Skeletal muscle cell (primary cell): ENCODE measurements around the gene OSBPL5.
"Not testable (repeated sequence)": the region's sequence is repeated elsewhere in the genome, so short reads cannot be mapped to it uniquely, and the experiment has no call there.

Experiments
- DNase-seq: peaks from one replicate; pipeline ENCODE4 v3.0.0-alpha.2; 2010; ENCODE audit warnings: low read depth
- H3K4me3 ChIP-seq: 2 replicates; pipeline ENCODE4 v1.5.1; 2011; ENCODE audit warnings: low read depth, mild to moderate bottlenecking, control low read depth, low read length, moderate library complexity

Gene OSBPL5

DNA sequence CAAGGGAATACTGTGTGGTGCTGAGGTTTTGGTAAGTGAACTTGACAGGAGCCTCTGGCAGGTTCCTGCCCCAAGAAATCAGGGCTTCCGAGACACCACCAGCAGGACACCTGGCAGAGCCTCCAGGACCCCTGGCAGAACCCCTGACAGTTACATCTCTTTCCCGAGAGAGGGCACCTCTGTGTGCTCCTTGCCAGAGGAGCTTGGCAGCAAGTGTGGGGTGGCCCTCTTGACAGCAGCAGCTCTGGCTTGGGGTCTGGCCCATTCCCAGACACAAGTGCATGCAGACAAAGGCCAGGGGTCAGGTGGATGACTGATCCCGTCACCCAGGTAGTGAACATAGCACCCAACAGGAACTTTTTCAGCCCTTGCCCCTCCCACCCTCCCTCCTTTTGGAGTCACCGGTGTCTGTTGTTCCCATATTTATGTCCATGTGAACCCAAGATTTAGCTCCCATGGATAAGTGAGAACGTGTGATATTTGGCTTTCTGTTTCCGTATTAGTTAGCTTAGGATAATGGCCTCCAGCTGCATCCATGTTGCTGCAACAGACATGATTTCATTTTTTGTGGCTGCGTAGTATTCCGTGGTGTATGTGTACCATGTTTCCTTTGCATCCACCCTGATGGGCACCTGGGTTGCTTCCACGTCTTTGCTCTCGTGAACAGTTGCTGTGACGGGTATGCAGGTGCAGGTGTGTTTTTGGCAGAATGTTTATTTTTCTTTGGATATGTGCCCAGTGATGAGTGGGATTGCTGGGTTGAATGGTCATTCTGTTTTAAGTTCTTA is 21.2 kb upstream of the OSBPL5 start:
- no peak for DNase-seq
- H3K4me3 ChIP-seq, result no peak overlapping the region

DNA sequence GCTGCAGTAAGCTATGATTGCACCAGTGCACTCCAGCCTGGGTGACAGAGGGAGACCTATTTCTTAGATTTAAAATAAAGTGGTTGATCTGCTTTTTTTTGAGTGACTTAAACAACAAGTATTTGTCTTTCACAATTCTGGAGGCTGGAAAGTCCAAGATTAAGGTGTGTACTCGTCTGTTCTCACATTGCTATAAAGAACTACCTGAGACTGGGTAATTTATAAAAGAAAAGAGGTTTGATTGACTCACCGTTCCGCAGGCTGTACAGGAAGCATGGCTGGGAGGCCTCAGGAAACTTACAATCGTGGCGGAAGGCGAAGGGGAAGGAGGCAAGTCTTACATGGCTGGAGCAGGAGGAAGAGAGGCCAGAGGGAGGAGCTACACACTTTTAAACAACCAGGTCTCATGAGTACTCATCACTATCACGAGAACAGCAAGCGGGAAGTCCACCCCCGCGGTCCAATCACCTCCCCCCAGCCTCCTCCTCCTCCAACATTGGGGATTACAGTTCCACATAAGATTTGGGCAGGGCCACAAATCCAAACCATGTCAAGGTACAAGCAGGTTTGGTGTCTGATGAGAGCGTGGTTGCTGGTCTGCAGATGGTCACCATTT is 19.7 kb upstream of the OSBPL5 start:
- DNase-seq, result no peak
- no peak overlapping the region for H3K4me3 ChIP-seq

DNA sequence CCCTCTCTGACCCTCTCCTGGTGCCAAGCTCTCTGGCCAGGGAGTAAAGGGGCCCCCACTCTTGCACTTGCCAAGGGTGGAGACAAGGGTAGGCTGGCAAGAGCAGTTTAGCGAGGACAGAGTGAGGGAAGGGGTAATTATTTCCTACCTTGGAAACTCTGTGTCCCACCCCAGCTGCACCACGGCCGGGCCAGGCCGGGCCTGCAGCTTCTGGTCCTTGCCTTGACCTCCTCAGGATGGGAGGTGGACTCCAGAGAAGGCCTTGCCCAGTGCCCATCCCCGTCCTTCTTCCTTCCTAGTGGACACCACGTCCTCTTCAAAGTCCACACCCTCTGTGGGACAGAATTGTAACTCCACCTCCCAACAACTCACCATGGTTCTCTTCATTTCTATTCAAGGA is 18.4 kb upstream of the OSBPL5 start:
- no peak for DNase-seq
- no peak overlapping the region for H3K4me3 ChIP-seq

DNA sequence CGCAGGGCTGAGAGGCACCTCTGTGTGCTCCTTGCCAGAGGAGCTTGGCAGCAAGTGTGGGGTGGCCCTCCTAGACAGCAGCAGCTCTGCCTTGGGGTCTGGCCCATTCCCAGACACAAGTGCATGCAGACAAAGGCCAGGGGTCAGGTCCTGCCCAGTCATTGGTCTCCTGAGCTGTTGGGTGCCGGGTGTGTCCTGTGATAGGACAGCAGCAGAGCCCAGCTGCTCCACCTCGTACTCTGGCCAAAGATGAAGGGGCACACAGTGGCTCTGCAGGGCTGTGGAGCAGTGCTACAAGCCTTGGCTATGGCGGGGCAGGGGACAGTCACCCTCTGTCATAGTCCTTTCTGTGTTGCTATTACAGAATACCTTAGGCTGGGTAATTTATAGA is 17.3 kb upstream of the OSBPL5 start:
- no peak for DNase-seq
- no peak overlapping the region for H3K4me3 ChIP-seq

DNA sequence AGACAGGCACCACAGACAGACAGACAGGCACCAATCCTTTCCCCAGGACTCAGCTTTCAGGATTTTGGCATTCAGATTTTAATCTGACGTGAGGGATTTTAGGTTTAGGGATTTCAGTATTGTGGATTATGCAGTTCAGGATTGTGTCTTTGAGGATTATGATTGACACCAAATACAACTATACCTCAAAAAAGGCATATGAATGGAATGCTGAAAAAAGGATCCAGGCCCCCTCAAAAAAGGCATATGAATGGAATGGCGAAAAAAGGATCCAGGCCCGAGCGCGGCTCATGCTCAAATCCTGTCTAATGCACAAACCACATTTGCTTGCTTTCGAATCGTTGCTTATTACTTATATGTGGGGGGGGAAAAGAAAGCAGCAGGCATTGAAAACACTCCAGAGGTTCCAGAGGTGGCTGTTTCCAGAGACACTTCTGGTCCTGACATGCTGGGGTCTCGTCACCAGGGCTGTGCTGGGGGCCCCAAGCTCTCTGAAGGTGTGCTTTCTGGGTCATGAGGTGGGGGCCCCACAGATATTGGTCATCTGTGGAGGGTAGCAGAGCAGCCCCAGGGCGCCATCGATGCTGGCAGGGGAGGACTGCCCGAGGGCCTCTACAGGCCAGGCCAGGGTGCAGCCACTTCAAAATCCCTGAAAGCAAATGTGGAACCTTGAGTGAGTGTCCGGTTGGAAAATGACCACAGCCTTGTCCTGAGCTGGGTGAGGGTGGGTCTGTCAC is 16.8 kb upstream of the OSBPL5 start:
- no peak for DNase-seq
- H3K4me3 ChIP-seq, result no peak overlapping the region

DNA sequence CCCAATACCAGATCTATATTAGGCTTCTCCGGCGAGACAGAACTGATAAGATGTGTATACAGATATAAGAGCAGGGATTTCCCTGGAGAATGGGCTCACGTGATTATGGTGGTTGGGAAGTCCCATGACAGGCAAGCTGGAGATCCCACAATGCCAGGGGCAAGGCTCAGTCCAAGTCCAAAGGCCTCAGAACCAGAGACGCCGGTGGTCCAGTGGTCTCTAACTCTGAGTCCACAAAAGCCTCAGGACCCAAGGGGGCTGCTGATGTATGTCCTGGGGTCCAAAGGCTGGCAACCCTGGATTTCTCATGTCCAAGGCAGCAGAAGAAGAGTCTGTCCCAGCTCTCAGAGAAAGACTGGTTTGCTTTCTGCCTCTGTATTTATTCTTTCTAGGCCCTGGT is 15.8 kb upstream of the OSBPL5 start:
- H3K4me3 ChIP-seq, result no peak overlapping the region
- DNase-seq, result no peak

DNA sequence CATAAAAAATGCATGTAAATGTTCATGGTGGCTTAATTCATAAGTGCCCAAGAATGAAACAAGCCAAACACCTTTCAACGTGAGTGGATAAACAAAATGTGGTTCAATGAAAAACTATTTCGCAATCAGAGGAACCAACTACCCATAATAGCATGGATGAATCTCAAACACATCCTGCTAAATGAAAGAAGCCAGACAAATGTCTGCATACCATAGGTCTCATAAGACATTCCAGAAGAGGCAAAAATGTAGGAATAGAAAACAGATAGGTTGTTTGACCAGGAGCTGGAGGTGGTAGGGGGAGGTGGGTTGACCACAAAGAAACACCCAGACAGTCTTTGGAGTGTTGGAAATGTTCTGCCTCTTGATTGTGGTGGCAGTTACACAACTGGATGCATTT is 13.2 kb upstream of the OSBPL5 start:
- H3K4me3 ChIP-seq, result no peak overlapping the region
- DNase-seq, result no peak

DNA sequence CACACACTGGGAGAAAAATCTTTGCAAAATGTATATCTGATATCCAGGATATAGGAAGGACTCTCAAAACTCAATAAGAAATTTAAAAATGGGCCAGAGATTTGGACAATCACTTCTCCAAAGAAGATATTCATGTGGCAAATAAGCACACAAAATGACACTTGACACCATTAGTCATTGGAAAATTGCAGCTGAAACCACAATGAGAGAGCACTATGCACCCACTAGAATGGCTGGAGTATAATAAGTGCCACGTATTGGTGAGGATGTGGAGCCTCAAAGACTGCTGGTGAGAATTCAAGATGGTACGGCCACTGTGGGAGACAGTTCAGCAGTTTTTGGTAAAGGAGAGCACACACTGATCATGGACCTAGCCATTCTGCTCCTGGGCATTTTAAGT is 12.8 kb upstream of the OSBPL5 start:
- DNase-seq, result no peak
- H3K4me3 ChIP-seq, result no peak overlapping the region

DNA sequence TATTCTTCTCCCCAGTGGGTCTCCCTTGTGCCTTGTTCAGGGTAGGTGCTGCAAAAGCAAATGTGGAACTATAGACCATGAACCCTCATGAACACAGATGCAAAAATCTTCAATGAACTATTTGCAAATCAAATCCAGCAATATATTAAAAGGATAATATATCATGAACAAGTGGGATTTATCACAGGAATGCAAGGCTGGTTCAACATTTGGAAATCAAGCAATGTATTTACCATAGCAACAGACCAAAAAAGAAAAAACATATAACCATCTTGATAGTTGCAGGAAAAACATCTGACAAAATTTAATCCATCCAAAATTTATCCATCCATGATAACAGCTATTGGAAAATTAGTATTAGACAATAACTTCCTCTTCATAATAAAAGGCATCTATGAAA is 11.4 kb upstream of the OSBPL5 start:
- no peak overlapping the region for H3K4me3 ChIP-seq
- DNase-seq, result no peak

DNA sequence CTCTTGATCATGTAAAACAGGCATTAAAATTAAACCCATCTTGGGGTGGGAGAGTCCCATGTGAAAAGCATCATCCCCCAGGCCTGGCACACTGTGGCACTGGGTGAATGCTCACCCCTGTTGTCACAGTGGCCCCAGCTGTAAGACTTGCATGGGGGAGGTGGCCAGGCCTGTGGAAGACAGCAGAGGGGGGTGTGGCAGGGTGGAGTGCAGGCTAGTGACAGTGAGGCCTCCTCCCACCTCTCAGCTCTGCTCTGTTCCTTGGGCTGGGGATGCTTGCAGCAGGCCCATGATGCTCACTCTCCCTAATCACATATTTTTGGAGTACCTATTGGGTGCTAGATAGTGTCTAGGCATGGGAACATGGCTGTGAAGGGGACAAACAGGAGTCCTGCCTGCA is 10.1 kb upstream of the OSBPL5 start:
- DNase-seq, result no peak
- no peak overlapping the region for H3K4me3 ChIP-seq

DNA sequence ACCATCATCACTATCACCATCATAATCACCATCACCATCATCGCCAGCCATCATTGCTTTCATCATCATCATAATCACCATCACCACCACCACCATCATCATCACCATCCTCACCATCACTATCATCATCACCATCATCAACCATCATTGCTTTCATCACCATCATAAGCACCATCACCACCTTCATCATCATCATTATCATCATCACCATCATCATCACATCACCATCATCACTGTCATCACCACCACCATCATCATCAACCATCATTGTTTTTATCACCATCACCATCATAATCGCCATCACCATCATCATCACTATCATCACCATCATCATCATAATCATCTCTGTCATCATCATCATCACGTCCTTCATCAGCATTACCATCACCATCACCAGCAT is 9.3 kb upstream of the OSBPL5 start:
- no peak for DNase-seq
- no peak overlapping the region for H3K4me3 ChIP-seq

DNA sequence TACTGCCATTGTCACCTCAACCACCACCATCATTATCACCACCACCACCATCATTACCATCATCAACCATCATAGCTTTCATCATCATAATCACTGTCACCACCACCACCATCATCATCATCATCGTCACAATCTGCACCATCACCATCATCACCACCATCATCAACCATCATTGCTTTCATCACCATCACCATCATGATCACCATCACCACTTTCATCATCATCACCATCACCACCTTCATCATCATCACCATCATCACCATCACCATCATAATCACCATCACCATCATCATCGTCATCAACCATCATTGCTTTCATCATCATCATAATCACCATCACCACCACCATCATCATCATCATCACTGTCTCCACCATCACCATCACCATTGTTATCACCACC is 8.7 kb upstream of the OSBPL5 start:
- no peak for DNase-seq
- no peak overlapping the region for H3K4me3 ChIP-seq

DNA sequence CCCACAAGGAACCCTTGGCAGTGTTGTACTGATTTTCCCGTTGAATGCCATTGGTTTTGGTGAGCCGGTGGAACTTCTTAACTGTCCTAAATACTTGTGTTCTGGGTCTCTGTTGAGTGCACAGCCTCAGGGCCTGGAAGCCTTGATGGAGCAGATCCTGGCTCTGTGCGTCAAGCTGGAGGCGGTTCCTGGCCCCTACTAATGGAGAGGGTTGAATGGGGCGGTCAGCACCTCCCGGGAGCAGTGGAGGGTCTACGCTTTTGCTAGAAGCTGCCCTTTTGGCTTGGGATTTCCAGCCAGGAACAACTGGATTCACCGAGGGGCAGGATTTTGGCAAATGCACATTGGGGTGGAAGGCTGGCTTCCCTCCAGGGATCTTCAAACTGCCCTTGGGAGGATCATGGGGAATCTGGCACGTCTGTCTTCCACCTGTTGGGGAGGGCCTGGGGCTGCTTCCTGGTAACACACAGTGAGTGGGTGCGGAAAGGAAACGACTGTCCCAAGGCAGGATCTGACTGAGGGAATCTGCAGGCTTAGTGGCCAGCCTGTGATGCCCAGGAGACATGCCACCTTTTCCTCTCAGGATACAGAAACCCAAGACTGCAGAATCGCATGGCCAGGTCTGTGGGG is 6.9 kb upstream of the OSBPL5 start:
- H3K4me3 ChIP-seq, result no peak overlapping the region
- DNase-seq, result no peak

DNA sequence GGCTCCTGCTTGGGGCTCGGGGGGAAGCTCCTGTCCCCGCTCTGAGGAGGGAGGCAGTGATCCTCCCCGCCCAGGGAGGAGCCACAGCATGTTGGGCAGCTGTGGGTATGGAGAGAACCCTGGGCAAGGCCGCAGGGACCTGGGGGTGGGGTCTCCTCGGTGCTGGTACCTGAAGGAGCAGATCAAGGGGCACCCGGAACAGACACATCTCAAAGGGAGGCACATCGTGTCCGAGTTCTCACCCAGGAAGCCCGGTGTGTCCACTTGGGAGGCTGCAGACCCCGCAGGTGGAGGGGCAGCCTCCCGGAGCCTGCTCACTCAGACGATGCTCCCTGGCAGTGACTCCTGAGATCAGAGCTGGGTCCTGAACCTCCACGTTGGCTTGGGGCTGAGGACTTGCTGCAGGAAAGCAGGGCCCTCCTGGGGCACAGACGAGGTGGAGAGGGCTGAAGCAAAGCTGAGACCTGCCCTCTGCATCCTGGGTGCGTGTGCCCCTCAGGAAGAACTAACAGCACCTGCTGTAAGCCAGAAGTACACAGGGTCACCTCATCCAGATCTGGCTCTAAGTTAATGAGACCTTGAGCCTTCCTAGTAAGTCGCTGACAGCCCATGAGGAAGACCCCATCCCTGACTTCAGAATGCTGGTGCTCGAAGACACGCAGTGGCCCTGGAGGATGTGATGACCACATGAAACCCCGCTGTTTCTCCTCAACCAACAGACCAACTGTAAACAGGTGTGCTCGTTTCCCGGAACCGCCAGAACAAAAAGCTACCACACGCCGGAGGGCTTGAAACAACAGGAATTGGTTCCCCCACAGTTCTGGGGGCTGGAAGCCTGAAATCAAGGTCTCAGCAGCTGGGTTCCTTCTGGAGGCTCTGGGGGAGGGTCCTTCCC is 5.9 kb upstream of the OSBPL5 start:
- H3K4me3 ChIP-seq, result no peak overlapping the region
- DNase-seq, result no peak

DNA sequence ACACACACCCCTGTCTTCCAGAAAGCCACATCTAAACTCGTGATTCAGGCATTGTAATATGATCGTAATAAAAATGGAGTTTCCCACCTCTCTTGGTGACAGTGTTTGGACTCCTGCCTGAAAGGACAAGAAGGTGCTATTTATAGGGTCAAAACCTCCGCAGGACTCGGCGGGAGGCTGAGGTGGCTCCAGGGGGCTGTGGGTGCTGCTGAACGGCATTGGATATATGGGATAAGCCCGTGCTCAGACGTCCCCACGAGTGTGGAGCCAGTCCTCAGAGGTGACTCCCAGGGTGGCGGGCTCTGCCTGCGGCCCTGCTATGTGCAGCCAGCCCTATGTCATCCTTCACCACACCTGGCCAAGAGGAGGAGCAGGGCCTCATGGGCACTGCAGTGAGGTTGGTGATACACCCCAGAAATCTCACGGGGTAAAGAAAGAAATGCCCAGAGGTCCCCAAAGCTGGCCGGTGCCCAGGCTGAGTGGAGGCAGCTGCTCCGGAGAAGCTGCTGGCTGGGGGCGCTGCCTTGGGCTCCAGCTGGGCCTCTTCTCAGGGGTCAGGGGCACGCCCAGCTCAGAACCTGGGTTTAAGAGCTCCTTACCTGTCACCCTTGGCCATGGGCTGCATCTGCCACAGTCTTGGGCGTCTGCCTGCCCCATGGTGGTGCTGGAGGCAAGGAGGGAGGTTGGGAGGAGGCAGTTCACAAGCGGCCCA is 5.1 kb upstream of the OSBPL5 start:
- DNase-seq, result no peak
- peak overlapping the region; percentile 44 for H3K4me3 ChIP-seq

DNA sequence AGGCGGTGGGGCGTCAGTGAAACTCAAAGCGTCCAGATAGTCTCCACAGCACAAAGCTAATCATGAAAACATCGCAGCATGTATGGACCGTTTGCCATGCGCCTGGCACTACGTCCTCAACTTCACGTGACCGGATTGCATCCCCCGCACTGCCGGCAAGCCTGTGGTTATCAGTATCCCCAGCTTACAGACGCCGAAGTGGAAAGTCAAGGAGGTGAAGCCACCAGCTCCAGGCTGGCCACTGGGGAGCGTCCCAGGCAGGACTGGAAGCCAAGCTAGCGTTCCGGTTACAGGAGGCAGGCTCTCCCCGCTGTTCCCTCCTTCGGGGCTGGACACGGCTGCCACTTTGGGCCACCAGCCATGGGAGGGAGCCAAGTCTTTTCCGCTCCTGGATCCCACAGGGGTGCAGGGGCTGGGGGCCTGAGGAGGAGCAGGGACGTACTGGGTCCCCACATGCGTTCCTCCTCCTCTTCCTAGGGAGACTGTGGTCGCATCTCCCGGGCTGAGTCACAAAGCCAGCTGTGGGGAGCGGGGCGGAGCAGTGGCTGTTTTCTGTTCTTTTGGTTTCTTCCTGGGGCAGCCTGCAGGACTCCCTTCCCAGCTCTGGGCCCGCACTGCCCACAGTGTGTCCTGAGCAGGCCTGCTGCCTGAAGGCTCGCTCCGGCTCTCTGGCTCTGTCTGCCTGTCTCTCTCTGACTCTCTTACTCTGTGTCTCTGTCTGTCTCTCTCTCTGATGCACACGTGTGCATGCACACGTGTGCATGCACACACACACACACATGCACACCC is 4.3 kb upstream of the OSBPL5 start:
- peak; percentile 47 for DNase-seq
- H3K4me3 ChIP-seq, result peak overlapping the region; percentile 44

DNA sequence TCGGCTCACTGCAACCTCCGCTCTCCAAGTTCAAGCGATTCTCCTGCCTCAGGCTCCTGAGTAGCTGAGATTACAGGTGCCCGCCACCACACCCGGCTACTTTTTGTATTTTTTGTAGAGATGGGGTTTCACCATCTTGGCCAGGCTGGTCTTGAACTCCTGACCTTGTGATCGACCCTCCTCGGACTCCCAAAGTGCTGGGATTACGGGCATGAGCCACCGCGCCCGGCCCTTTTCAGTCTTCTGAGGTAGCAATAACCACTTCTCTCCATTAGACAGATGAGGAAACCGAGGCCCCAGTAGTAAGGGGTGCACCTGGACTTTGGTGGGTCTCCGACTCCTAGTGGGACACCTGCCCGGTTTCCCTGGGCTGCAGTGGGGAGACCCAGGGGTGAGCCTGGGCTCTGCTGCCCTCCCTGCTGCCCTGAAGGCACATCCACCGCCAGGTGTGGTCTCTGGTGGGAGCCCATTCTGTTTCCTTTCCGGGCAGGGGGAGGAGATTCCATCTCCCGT is 3.7 kb upstream of the OSBPL5 start:
- H3K4me3 ChIP-seq, result peak overlapping the region; percentile 44
- DNase-seq, result not testable (repeated sequence)
